HG03469 (cell line): Measurements from ENCODE around the gene RNF111.
A peak's percentile ranks its signal among the peaks of the same experiment; 100 is the strongest.

Experiments
- ATAC-seq: cut with Tn5 transposase; IDR thresholded peaks from one replicate; pipeline ENCODE4 v1.9.1; 2021; ENCODE audit warnings: mild to moderate bottlenecking, moderate library complexity, moderate number of reproducible peaks; ENCODE audit not compliant: unreplicated experiment

Gene RNF111

DNA sequence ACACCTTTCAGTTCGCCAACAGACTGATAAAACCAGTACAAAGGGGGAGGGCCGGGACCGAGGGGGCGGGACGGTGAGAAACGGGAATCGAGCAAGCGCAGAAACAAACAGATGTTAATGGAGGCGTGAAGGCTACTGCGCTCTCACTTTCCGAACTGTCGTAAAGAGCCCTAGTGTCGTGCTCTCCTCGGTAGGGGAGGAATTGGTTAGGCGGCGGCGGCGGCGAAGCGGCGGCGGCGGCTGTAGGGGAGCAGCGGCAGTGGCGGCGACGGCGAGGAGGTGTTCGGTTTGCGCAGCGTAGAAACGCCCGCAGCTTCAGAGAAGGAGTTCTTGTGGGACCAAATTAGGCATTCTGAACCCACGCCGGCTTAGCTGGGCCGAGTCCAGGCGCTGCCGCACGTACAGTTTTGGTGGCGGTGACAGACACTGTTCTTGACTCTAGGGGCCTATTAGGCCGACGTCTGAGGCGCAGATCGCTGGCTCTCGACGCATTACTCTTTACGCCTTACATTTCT, at the start of gene RNF111:
TSS of gene RNF111 (plus strand) at position 173 of the 515 bp plus-strand sequence. CDS start 43,160 bp downstream, outside the sequence.
- no peak for ATAC-seq

DNA sequence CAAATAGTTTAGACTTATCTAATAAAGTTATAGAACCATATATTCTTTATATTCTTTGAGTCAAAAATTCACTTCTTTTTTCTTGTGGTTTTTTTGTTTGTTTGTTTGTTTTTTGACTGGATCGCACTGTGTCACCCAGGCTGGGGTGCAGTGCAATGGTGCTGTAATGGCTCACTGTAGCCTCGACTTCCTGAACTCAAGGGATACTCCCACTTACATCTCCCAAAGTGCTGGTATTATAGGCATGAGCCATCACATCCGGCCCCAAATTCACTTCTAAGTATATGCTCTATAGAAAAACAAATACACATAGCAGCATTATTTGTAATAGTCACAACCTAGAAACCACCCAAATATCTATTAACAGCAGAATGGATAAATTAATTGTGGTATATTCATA, 40.3 kb upstream of the RNF111 start:
- no peak for ATAC-seq

DNA sequence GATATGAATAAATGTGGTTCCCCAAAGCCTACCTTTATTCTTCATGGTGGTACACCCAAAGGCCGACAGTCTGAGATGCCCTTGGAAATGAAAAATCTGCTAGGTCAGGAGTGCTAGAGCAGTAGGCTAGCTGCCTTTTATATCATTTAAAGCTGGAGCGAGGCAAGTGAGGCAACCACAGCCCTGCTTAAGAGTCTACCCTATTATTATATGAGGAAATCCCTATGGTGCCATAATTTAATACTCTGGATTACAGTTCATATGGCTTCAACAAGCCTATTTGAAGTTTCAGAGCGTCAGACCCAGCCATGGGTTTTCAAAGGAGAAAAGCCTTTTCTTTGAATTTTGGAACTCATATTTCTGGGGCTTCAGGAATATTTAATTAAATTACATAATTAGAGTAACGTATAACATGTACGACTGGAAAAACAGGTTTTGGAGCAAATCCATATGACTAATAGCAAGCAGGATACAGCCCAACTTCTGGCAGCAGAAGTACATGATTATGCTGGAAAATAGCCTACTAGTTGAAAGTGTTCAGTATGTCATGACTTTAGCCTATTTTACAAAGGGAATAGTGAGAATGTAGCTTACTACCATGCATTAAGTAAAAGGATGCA, 36.0 kb upstream of the RNF111 start:
- no peak for ATAC-seq

- ATAC-seq, result no peak
These were observed 34.7 kb upstream of the RNF111 start for GRCh38 chr15:58952751-58953150.

- peak; percentile 65 for ATAC-seq
These were observed 30.1 kb upstream of the RNF111 start for GRCh38 chr15:58957101-58957973.

DNA sequence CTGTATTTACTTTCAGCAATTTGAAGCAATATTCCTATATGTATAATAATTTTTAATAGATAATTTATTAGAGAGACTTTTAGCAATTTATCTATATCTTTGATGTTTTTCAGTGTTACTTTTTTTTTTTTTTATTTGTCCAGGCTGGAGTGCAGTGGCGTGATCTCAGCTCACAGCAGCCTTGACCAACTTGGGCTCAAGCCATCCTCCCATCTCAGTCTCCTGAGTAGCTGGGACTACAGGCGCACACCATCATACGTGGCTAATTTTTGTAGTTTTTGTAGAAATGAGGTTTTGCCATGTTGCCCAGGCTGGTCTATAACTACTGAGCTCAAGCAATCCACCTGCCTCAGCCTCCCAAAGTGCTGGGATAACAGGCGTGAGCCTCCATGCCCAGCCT, 28.7 kb upstream of the RNF111 start:
- no peak for ATAC-seq

DNA sequence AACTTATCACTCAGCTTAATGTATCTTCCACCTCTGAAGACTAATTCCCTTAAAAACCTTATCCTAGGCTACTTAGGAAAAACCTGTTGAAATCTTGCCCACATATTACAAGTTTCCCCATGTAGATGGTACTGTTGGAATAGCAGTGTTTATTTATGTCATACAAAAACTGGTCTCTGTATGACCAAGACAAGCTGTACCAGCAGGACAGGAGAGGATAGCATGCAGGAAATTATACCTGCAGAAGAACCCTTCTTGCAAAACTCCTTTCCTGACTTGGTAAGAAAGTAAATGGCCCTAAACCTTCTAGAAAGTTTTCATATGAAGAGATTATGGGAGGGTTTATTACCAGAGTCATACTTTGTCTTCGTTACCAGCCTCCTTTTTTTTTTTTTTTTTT, 25.3 kb upstream of the RNF111 start:
- no peak for ATAC-seq

DNA sequence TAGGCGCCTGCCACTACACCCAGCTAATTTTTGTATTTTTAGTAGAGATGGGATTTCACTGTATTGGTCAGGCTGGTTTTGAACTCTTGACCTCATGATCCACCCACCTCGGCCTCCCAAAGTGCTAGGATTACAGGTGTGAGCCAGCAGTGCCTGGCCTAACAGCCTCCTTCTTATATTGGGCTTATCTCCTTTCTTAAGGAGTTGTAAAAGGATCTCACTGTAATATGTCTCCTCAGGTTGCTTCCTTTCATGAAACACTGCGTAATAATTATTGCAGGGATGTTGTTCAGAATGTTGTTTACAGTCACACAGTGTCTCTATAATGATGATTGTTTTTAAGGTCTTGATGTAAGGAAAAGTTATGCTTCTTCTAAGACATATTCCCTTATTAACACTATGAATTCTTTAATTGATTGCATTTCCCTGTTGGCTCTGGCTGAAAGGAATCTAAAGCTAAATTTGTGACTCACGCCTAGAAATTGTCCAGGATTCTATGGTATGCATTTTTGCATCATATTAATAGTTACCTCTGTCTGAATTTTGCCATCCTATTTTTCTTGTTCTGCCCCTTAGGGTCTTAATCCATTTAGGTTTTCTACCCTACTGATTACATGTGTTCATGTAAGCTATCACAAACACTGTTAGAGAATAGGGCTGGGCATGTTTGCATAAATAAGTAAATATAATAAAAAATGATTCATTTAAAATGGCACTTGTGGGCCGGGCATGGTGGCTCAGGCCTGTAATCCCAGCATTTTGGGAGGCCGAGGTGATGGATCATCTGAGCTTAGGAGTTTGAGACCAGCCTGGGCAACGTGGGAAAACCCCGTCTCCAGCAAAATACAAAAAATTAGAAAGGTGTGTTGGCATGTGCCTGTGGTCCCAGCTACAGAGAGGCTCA, 24.5 kb upstream of the RNF111 start:
- no peak for ATAC-seq

DNA sequence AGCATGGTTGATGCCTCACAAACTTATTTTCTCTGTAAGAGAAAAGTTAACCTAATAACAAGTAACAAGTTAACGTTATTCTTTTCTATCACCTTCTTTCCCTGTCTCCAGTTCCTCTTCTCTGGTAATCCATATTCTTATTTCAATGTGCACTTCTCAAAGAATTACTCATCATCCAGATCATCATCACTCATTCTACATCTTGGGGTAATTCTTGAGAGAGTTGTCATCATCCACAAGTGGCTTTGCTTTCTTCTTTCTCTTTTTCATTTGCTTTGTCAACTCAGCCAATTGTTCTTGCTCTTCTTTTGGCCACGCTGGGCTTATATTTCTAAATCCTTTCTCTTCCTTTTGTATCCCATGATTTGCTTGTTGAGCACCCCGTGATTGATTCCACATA, 20.8 kb upstream of the RNF111 start:
- ATAC-seq, result no peak

DNA sequence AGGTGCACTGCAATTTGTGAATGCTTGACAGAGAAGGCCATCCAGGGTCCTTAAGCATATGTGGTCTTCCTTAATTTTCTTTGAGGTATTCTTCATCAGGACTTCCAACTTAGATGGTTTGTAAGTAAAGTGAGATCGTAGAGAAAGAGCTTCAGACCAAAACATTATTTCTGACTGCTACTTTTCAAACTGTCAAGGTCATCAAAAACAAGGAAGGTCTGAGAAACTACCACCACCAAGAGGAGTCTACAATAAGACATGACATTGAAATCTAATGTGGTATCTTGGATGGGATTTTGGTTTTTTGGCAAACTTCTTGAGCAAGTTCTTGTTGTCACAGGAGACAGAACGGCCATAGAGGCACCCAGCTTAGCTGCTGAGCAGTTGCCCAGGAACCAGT, 20.0 kb upstream of the RNF111 start:
- ATAC-seq, result no peak

DNA sequence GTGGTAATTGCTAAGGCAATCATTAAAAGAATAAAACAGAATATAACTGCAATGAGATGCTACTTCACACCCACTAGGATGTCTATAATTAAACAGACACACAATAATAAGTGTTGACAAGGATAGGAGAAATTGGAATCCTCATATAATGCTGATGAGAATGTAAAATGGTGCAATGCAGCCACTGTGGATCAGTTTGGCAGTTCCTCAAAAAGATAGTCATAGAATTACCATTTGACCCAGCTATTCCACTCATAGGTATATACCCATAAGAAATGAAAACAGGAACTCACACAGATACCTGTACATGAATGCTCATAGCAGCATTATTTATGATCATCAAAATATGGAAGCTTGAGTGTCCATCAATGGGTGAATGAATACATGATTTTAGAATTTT, 9.6 kb upstream of the RNF111 start:
- no peak for ATAC-seq

DNA sequence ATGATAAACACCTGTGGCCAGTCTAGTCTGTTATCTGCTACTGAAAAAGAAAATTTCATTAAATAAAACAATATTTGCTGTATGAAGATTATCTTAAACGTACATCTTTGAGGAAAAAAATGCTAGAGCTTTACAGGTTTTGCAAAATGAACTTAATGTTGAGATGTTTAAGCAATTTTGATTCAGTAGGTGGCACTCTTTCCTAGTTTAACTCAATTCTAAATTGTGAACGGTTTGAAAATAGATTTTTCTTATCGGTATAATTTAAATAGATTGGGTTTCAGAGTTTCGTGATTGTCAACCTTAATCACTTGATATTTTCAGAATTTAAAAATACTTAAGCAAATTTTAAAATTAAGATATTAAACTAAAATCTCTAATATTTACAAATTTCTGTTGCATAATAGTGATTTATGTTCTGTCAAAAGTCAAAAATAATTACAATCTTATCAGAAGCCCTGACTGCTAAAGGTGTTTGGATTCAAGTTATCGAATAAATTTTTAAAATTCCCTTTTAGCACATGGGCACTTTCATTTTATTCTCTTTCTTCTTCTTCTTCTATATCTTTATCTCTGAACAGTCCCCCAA, 7.0 kb upstream of the RNF111 start:
- ATAC-seq, result no peak

- no peak for ATAC-seq
These were observed 5.5 kb upstream of the RNF111 start for GRCh38 chr15:58981808-58982475.

- no peak for ATAC-seq
These were observed 4.2 kb upstream of the RNF111 start for GRCh38 chr15:58983261-58983660.

DNA sequence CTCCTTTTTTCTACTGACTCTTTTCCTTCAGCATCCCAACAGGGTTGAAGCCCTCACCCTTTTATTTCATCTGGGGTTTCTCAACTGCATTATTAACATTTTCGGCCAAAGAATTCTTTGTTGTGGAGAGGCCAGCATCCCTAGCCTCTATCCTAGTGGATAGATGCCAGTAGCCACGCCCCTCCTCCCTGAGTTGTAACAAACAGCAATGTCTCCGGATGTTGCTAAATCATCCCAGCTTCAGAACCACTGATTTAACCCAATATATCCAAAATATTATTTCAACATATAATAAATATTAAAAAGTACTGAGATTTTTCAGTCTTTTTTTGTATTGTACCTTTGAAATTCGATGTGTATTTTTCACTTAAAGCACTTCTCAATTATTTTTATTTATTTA, 2.0 kb upstream of the RNF111 start:
- no peak for ATAC-seq

DNA sequence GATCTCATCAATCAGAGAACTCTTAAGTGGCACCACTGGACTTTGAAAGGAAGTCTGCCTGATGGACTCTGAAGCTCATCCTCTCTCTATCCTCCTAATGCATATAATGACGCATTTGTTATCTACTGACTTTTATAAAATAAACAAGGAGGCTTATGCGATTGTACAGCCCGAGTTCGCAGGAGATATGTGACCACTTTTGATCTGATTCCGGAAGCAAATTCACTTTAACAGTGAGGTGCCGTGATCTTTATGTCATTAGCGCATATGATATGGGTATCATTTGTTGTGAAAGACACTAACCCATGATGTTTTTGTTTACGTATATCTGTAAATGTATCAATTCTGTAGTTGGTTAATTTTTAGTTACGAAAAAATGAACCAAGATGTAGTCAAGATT, 427 bp upstream of the RNF111 start:
- no peak for ATAC-seq

GRCh38 chr15:58988006-58988785, 733 bp downstream of the RNF111 start:
- ATAC-seq, result no peak

GRCh38 chr15:58992181-58992580, 4.7 kb downstream of the RNF111 start:
- ATAC-seq, result no peak

GRCh38 chr15:58994906-58995453, 7.5 kb downstream of the RNF111 start:
- no peak for ATAC-seq
